ENCODE data around the gene PTK7.
A peak's percentile ranks its signal among the peaks of the same experiment; 100 is the strongest.

The PTK7 gene

GRCh38 chr6:43091020-43091419 is 14.9 kb downstream of the PTK7 start:
- no peak for TF ChIP-seq CTCF (IDR thresholded peaks at IDR 0.05; ENCODE audit: control insufficient read depth, insufficient read depth, low read depth, low read length, missing control alignments)
- no peak overlapping the region for H3K4me3 ChIP-seq (ENCODE audit: control insufficient read depth, low read depth, low read length)
- DNase-seq (ENCODE audit: low read depth): no peak

DNA sequence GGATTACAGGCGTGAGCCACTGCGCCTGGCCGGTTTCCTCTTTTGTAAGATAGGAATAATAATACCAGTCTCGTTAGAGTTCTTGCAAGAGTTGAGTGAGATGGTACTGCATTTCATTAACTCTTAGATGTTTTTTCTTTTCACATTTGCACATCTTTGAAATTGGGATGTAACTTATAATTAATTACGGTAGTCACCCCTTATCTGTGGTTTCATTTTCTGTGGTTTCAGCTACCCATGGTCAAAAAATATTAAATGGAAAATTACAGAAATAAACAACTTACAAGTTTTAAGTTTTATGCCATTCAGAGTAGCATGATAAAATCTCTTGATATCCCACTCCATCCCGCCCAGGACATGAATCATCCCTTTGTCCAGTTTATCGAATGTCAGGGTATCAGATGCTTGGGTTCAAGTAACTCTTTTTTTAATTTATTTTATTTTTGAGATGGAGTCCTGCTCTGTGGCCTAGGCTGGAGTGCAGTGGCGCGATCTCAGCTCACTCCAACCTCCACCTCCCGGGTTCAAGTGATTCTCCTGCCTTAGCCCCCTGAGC is 15.4 kb downstream of the PTK7 start:
- TF ChIP-seq CTCF (IDR thresholded peaks at IDR 0.05; ENCODE audit: control insufficient read depth, insufficient read depth, low read depth, low read length, missing control alignments): no peak
- DNase-seq (ENCODE audit: low read depth): no peak
- no peak overlapping the region for H3K4me3 ChIP-seq (ENCODE audit: control insufficient read depth, low read depth, low read length)

DNA sequence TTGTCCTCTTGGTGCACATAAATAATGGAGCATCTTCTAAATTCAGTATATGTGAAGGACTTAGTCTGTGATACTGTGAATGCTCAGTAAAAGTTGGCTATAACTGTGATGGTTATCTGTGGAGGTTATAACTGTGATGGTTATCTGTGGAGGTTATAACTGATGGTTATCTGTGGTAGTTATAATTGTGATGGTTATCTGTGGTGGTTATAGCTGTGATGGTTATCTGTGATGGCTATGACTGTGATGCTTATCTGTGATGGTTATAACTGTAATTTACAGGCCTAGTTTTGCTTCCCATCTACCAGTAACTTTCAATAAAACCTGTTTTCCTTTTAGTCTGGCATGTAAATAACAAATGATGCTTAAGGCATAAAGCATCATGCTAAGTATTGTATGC is 16.5 kb downstream of the PTK7 start:
- no peak overlapping the region for H3K4me3 ChIP-seq (ENCODE audit: control insufficient read depth, low read depth, low read length)
- TF ChIP-seq CTCF (IDR thresholded peaks at IDR 0.05; ENCODE audit: control insufficient read depth, insufficient read depth, low read depth, low read length, missing control alignments): no peak
- no peak for DNase-seq (ENCODE audit: low read depth)

DNA sequence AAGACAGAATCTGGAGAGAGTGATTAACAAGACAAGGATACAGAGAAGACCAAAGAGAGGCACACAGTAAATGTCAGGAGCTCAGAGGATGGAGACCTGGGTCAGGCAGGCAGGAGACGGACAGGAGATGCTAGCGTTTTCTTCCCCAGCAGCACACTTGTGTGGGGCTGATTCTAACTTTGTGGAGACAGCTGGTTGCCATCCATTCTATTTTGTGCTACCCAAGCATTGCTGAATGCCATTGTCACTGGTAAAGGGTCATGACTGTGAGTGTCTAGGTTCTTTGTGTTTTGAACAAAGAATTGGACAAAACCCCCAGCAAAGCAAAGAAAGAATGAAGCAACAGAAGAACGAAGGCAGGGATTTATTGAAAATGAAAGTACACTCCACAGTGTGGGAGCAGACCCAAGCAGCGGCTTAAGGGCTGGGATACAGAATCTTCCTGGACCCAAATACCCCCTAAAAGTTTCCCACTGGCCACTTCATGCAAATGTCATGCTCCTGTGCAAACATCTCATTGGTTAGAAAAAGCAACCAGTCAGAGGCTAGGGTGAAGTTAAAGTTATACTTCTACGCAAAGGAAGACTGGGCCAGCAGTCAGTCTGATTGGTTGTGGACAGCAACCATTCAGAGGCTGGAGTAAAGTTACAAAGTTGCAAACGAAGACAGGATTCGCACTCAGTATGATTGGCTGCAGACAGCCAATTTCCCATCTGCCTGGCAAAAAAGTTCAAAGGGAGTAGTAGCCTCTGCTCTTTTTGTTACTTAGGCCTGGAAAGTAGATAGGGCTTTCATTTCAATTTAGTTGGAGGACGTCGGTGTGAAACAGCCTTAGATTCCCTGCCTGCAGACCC is 17.5 kb downstream of the PTK7 start:
- no peak overlapping the region; the same call in 1 of the 2 replicates for H3K4me3 ChIP-seq (ENCODE audit: control insufficient read depth, low read depth, low read length)
- peak; percentile 64 for DNase-seq (ENCODE audit: low read depth)
- no peak for TF ChIP-seq CTCF (IDR thresholded peaks at IDR 0.05; ENCODE audit: control insufficient read depth, insufficient read depth, low read depth, low read length, missing control alignments)

GRCh38 chr6:43095939-43096338 is 19.8 kb downstream of the PTK7 start:
- no peak for DNase-seq (ENCODE audit: low read depth)
- TF ChIP-seq CTCF (IDR thresholded peaks at IDR 0.05; ENCODE audit: control insufficient read depth, insufficient read depth, low read depth, low read length, missing control alignments): no peak
- no peak overlapping the region for H3K4me3 ChIP-seq (ENCODE audit: control insufficient read depth, low read depth, low read length)

DNA sequence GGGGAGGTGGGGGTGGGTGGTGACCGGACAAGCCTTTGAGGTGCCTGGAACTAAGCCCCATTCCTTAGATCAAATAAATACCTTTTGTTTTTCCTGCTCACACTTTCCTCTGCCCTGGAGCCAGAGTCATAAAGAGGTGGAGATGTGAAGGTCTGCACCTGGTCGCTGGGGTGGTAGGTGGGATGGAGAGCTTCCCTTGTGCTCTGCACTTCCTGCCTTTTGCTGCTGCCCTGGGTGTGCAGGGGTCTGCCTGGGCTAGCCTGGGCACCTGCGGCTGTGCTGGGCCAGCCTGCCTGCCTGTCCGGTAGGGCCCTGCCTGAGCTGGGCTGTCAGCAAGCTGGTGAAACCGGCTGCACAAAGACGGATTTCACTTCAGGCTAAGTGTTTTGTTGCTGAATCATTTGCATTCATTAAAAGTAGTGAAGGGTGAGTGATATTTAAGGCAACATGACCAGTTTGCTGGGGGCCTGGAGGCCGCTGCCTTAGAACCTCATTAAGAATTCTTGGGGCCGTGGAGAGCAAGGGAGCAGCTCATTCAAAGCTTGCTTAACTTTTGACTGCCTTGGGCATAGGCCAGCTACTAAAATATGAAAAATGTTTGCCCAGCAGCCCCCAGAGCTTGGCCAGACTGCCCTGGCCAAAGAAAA is 20.5 kb downstream of the PTK7 start:
- peak overlapping the region; percentile 22 for H3K4me3 ChIP-seq (ENCODE audit: control insufficient read depth, low read depth, low read length)
- peak; percentile 15 for TF ChIP-seq CTCF (IDR thresholded peaks at IDR 0.05; ENCODE audit: control insufficient read depth, insufficient read depth, low read depth, low read length, missing control alignments)
- peak; percentile 92 for DNase-seq (ENCODE audit: low read depth)
